Activated T-helper 1 cell treated with Interleukin-2 at 50 U/mL for 16 hours (primary cell): ENCODE measurements around the gene OR52E8.
A peak's percentile ranks its signal among the peaks of the same experiment; 100 is the strongest.

Experiments used
- DNase-seq: peaks from one replicate; pipeline ENCODE4 v3.0.0-alpha.2; 2020; ENCODE audit warnings: low read depth

OR52E8 gene

DNA sequence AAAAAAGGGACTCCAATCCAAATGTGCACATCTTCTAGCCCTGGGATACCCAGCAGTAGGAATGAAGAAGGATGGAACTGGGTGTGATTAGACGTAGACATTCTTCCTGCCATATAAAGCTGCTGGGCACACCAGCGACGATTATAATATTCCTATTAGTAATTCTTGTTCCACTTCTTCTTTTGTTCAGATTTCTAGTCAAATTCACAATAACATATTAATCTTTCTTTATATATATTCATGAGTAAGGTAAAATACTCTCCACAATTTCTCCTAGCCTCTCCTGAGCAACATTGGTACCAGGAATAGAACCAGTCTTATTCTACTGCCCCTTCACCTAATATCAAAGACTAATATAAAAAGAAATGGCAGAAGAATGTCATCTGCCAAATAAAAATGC is at the start of gene OR52E8:
TSS of gene OR52E8 (minus strand) at position 101 of the 400 bp plus-strand sequence. CDS start at position 101, 0 bp downstream.
- no peak for DNase-seq

DNA sequence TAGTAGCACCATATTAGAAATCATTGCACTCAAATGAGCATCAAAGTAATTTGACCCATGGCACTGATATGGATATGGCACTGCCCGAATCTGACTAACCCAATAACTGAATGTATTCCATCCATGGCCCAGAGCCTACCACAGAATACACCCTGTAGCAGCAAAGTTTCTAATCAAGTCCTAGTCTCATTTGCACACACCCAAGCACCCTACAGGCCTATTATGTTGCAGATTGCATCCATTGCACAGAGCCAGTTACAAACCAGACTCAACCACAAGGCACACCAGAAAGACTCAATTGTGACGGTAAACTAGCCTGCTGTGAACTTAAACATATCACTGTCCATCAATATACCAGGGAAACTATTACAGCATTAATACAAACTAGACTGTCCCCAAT is 42.0 kb upstream of the OR52E8 start:
- DNase-seq = no peak

DNA sequence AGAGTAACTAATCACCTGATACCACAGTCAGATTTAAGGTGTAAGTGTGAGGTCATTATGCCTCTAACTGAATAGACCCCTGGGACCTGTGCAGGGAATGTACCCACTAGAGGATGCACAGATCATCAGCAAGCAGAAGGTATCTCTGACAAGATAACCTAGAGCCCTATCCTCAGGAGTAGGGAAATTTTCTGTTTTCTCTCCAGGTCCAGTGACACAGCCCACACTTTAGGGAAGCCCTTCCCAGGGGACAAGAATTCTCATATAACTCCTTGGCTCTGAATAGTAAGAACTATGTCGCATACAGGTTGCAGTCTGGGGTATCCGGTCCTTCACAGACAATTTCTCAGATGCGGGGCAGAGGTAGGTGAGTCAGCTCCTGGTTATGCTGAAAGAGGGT is 35.4 kb upstream of the OR52E8 start, which contains the start of gene OR52E5:
TSS of gene OR52E5 (plus strand) at position 301 of the 400 bp plus-strand sequence. CDS start 7,569 bp downstream, outside the sequence.
- DNase-seq = no peak

DNA sequence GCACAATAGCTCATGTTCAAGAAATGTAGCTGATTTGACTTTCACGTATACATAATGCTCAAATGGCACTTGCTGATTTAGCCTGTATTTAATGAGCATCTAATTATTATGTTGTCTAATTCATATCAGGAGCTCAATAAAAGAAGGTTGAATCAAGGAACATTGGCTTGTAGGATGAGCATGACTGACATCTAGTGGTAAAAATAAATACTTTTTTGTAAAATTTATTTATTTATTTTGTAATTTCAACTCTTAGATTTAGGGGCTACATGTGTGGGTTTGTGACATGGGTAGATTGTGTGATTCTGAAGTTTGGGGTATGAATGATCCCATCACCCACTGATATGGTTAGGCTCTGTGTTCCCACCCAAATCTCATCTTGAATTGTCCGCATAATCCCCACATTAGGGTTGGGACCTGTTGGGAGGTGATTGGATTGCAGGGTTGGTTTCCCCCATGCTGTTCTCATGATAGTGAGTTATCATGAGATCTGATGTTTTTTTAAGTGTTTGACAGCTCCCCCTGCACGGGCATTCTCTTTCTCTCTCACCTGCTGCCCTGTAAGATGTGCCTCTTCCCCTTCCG is 33.8 kb upstream of the OR52E8 start:
- no peak for DNase-seq

DNA sequence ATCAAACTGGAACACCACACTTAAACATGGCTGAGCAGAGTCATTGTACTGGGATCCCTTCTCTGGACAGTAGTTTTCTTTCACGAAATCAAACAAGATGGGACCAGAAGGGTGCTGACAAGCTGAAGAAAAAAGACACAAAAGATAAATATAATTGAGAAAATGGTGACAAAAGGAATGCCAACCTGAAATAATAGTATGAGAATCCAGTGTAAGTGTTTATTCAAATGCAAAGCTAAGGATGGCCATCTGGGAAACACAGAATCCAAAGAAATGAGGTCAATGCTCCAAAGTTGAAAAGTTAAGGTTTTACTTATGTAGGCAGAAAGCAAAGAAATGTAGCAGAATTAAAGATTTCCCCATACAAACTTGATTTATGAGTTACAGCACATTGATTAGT is 30.2 kb upstream of the OR52E8 start:
- no peak for DNase-seq

DNA sequence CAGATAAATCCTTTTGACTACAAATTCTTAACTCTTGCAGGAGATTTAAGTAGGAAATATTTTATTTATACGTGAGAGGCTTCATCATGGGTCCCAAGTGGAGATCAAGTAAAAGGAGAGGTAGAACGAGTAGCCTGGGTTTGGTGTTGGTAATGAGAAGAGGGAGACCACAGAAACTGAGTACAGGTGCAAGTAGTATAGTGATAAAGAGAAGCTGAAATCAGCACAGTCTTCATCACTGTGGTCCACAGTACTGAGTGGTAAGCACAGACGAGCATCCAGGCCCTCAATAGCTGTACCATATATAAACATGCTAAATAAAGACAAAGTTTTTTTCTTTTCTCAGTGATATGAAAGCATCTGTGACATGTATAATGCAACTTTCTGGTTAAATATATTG is 29.7 kb upstream of the OR52E8 start:
- no peak for DNase-seq

DNA sequence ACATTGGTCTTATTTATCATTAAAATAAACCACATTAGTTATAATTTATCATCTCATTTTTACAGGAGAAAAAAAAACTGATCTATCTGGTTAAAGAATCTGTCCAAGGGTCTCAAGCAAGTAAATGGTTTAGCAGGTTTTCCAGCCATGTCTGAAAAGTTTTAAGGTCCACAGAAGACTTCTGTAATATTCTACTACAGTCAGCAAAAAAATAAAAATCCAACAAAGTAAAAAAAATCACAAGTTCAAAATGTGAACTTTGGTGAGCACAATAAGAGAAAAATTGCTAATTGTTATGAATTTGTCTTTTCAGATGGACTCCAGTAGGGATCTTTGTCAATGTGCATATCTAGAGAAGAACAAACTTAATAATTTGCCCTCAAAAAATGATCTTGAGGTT is 24.3 kb upstream of the OR52E8 start:
- DNase-seq = no peak

DNA sequence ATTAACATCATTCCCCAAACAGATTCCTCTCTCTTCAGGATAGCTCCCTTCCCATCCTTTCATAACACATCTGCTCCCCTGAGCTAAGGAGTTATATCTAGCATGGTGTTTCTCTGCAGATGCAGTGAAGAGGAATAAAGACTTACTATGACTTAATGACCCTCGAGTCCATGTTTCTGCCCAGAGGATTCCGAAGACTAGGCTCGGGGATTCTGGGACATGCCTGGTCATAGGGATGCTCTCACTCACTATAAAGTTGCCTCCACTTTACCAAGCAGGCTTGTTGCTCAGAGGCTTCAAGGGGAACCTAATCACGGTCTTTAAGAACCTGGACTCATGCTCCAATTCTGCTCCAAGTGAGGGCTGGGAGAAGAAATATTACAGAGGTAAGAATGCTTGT is 22.8 kb upstream of the OR52E8 start, which contains the start of gene OR52E4:
TSS of gene OR52E4 (plus strand) at position 301 of the 400 bp plus-strand sequence. CDS start 3,664 bp downstream, outside the sequence.
- DNase-seq = no peak

DNA sequence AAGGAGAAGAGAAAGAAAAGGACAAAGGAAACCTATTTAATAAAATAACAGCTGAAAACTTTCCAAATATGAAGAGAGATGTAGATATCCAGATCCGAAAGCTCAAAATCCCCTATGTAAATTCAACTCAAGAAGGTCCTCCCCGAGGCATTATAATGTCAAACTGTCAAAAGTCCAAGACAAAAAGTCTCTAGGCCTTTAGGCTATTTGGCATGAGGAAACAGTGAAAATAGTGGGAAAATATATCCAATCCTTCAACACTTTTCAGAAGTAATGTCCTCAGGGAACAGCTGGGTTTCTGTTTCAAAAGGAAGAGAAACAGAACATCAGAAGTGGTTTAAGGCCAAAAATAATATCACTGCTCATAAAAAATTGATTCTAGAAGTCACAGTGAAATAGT is 21.1 kb upstream of the OR52E8 start:
- DNase-seq = no peak

DNA sequence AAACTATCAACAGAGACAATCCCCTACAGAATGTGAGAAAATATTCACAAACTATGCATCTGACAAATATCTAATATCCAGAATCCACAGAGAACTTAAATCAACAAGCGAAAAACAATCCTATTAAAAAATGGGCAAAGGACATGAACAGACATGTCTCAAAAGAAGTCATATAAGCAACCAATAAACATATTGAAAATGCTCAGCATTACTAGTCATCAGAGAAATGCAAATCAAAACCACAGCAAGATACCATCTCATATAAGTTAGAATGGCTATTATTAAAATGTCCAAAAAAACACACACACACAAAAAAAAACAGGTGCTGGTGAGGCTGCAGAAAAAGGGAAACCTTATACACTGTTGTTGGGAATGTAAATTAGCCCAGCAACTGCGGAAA is 8.3 kb upstream of the OR52E8 start:
- no peak for DNase-seq

DNA sequence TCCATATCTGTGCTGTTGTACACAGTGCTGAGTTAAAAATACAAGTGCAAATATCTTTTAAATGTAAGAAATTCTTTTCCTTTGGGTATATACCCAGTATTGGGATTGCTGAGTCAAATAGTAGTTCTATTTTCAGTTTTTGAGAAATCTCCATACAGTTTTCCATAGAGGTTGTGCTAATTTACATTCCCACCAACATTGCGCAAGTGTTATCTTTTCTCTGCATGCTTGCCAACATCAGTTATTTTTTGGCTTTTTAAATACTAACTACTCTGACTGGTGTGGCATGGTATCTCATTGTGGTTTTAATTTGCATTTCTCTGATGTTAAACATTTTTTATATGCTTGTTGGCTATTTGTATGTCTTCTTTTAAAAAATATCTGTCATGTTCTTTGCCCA is 6.5 kb downstream of the OR52E8 start:
- DNase-seq = no peak

DNA sequence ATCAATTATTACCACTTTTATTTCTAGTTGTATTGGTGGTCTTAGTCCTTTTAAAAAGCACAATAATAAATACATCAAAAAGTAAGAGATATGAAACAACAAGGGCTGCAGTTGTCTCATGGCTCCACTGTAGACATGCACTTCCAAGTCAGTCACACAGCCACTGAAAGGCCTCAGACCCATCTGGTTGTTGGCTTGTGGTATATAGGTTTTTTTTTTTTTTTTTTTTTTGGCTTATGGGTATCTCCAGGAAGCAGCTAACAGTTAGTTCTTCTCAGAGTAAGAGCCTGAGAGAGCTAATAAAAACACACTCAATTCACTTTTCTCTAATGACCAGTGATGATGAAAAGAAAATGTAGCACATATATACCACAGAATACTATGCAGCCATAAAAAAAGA is 9.8 kb downstream of the OR52E8 start:
- DNase-seq = no peak

DNA sequence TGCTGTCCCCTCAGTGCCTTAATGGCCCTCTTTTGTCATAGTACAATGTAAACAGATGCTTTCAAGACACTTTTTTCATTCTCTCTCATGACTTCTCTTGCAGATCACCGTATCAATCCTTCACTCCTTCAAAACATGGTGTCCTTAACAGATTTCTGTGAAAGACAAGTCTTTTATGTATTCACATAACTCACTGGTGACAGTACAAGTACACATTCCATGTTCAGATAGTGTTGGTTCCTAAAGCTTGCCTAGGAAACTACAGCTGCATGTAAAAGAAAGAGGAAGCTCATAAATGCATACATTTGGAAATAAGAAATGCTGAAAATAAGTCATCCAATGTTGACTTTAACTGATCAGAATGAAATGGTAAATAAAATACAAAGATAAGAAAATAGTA is 10.8 kb downstream of the OR52E8 start:
- DNase-seq = no peak

DNA sequence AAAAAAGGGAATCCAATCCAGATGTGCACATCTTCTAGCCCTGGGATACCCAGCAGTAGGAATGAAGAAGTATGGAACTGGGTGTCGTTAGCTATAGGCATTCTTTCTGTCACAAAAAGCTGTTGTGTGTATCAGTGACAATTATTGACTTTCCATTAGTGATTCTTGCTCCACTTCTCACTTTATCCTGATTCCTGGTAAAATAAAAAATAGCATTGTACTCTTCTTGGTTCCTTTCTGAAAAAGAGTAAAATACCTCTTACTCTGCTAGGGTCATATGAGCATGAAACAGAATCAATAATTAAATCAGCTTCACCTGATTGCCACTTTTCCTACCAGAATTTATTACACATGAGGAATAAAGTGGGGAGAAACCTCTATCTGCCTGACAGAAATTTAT is 15.7 kb downstream of the OR52E8 start, which contains the start of gene OR52E6:
TSS of gene OR52E6 (minus strand) at position 101 of the 400 bp plus-strand sequence. CDS start at position 101, 0 bp downstream.
- DNase-seq = no peak

DNA sequence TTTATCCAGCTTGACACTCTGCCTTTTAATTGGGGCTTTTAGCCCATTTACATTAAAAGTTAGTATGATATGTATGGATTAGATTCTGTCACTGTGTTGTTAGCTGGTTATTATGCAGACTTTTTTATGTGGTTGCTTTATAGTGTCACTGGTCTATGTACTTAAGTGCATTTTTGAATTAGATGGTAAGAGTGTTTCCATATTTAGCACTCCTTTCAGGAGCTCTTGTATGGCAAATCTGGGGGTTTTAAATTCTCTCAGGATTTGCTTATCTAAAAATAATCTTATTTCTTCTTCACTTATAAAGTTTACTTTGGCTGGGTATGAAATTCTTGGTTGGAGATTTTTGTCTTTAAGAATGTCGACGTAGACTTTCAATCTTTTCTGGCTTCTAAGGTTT is 19.8 kb downstream of the OR52E8 start:
- DNase-seq = no peak

DNA sequence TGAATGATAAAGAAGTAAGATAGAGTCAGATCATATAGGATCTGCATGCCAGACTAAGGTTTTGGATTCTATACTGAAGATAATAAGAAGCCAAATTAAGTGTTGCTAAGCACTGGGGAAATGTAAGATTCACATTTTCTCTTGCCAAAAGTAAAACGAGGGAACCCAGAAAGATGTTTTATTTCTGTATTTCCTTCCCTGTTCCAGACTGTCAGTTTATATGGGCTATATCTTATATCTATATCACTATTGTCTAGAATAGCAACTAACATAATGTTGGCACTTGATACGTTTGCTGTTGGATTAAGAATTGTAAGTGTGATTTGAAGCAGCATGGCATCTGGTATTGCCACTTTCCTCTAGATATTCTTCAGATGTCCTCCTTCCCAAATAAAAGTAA is 24.0 kb downstream of the OR52E8 start:
- no peak for DNase-seq

DNA sequence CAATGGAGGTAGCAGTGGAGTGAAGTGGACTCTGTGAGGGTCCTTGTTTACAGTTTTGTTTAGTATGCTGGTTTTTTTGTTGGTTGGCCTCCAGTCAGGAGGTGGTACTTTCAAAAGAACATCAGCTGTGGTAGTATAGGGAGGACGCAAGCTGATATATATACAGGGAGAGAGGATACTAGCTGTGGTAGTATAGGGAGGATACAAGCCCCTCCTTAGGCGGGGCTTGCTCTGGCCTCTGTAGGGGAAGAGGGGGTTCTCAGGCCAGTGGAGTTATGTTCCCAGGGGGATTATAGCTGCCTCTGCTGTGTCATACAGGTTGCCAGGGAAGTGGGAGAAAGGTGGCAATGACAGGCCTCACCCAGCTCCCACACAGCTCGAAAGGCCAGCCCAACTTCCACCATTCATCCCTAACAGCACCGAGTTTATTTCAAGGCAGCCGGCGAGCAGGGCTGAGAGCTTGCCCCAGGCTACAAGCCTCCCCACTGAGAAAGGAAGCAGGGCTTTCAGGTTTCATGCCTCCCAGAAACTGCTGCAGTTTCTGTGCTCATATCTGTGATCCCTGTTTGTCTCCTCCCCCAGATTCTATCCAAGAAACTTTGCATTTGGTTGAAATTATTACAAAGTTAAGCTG is 26.2 kb downstream of the OR52E8 start:
- no peak for DNase-seq

DNA sequence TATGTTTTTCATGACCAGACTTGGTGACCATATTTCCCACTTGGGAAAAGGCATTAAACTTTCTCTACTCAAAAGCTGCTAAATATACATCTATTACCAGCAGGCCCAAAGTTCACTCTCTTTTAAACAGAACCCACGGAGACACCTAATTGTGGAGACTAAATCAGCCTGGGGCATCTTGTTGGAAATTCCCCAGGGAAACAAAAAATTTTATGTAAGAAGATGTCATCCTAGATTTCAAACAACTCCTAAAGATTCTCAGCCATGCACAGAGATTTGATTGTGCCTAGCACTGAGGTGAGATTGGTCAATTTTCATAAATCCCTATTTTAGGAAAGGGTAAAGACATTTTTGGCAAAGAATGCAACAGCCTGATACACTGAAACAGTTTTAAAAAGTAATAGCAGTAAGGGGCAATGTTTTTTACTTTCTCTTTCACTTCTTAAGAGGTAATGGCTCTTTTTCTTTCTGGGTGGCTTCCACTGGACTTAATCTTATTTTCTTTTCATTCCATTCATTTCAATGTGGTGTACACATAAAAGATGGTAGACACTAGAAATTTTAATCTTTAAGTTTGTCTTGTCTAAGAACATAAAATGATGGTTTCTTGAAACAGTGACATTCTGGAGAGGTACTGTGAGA is 39.1 kb downstream of the OR52E8 start:
- DNase-seq = no peak

DNA sequence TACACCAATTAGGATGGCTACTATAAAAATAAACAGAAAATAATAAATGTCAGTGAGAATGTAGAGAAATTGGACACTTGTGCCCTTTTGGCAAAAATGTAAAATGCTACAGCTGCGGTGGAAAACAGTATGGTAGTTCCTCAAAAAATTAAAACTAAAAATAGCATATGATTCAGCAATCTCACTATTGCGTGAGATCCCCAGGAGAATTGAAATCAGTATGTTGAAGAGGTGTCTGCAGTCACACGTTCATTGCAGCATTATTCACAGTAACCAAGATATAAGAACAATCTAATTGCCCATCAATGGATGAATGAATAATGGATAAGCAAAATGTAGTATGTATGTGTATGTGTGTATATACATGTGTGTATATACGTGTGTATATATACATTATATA is 42.0 kb downstream of the OR52E8 start:
- DNase-seq = no peak

DNA sequence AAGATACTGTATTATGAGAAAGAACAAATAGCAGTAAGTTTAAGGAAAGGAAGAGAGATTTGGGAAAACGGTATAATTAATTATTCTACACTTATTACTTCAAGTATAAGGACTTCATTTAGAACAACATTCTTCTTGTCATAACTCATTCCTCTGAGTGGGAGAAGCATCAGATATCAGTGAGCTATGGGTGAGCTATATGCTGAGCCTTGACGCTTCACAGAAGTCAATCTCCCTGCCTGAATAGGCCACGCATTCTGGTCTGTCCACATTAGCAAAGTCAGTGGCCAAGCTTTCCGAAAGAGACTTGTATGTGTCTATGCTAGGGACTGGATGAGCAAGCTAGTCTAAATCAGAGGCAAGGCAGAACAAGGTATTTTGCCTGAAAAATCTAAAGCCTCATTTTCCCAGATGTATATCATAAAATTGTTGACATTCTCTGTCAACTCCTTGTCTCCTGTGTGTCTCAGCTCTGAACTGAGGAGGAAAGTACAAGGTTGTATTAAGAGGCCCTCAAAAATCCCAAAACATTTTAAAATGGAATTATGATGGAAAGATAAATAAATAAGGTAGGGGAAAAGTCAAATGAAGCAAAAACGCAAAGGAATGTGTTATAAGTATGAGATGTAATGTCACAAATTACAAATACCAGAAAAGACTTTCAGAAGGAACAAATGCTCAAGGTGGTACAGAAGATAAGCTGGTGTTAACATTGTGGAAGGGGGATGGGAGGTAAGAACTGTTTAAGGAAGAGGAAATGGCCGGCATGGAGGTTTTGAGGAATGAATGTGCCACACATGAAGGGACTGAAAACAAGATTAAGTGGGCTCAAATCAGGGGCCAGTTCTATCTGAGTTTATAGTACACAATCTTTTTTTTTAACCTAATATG is 47.3 kb downstream of the OR52E8 start:
- DNase-seq = no peak

DNA sequence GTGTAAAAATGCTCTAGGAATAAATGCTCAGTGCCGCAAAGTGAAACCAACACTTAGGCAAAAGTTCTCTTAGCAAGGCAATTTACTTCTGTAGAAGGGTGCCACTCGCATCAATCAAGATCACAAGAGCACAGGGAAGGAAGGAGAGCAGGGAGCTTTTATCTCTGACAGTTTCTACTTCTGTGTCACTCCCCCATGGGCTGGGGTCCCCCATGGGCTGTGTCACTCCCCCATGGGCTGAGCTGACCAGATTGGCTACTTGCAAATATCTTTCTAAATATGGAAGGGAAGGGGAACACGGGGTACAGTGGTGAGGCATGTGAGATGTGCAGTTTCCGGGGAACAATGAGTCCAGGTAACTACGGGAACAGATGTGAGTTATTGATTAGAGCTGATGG is 48.4 kb downstream of the OR52E8 start:
- no peak for DNase-seq

DNA sequence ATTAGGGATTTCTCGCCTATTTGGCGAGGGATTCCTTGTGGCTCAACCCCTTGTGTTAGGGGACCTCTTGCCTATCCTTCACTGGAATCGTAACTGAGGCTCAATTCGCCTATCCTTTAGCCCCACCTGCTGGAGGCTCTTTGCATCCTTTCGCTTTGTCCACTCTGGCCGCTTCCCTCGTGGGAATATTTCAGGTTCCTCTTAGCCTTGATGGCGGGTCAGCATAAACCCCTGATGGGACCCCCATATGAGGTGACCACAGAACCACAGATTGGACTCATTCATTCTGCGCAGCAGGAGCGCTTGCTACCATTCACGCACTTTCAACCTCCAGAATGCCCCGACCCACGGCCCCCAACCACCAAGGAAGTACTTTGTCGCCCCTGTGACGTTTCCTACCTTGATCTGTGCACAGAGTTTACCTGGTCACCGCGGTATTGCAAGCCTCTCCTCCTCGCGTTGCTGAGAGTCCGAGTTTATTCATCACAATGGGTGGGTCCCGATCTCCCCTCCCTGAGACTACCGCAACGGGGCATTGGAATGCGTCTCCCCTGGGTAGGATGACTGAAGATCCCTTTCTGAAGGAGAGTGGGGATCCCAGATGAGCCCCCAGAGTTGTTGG is 48.9 kb downstream of the OR52E8 start, which contains the start of gene OR52N2:
TSS of gene OR52N2 (plus strand) at position 425 of the 622 bp plus-strand sequence. CDS start 11,412 bp downstream, outside the sequence.
- DNase-seq = peak; percentile 41
